H1 (cell line): ENCODE data around the gene RFX1. TPM values are rescaled to one million over a fixed set of nuclear protein-coding genes. Genes with fewer than 3 reads are reported as not detected.

Experiments used
- EZH2 ChIP-seq: fragments of 200-600 bp; sonication (generic); IDR thresholded peaks from 2 replicates; pipeline ENCODE4 v1.7.1; 2012; ENCODE audit warnings: low read depth, mild to moderate bottlenecking, moderate library complexity, low read length, inconsistent platforms; ENCODE audit not compliant: severe bottlenecking
- HDAC6 ChIP-seq: IDR thresholded peaks from one replicate; pipeline ENCODE4 v1.7.1; 2012; ENCODE audit warnings: low read depth, mild to moderate bottlenecking, inconsistent platforms, low read length, moderate library complexity
- SP4 ChIP-seq: IDR thresholded peaks from 2 replicates; pipeline ENCODE4 v1.6.1; 2012; ENCODE audit warnings: low read length, inconsistent platforms
- SRF ChIP-seq: IDR thresholded peaks from 2 replicates; pipeline ENCODE4 v1.6.1; 2011; ENCODE audit warnings: mild to moderate bottlenecking, low read depth, low read length, moderate library complexity
- TAF1 ChIP-seq: IDR thresholded peaks from 2 replicates; pipeline ENCODE4 v1.6.1; 2011; ENCODE audit warnings: mild to moderate bottlenecking, low read depth, low read length
- TEAD4 ChIP-seq: IDR thresholded peaks from 2 replicates; pipeline ENCODE4 v1.6.1; 2012; ENCODE audit warnings: low read depth, low read length, inconsistent platforms, mixed read lengths
- YY1 ChIP-seq: IDR thresholded peaks from 2 replicates; pipeline ENCODE4 v1.6.1; 2011; ENCODE audit warnings: low read depth, mild to moderate bottlenecking, low read length
- ZNF274 ChIP-seq: IDR thresholded peaks from 2 replicates; pipeline ENCODE4 v1.7.0; 2012; ENCODE audit warnings: low read length, borderline replicate concordance; ENCODE audit errors: extremely low read depth
- polyA plus RNA-seq, 7 experiments: library from polyadenylated mRNA; depleted of rRNA in 3 of 7; stranded (reverse) in 5 of 7; unstranded in 2 of 7; fragments of >200 nt in 5 of 7; fragments of 200-250 nt in 2 of 7; gene quantifications; 1 replicate in 5 of 7; 2 replicates in 1 of 7; 4 replicates in 1 of 7; pipeline versions ENCODE4 v1.2.1 to v1.2.3, GENCODE V29; 2011 to 2013; ENCODE audit warnings: missing spikeins in 2 of 7, mixed read lengths in 2 of 7
- total RNA-seq: library from RNA; stranded (reverse); fragmentation: NEBNext Ultra II Directional; extraction: Animal tissue kit (Norgen Biotek cat#: 25700); gene quantifications from 2 replicates; pipeline ENCODE4 v1.2.1, GENCODE V29; 2021
- TF ChIP-seq, protein P1 (sequence below): fragments of 300-600 bp; sonication (generic); IDR thresholded peaks from 2 replicates; pipeline ENCODE4 v1.7.1; 2012; ENCODE audit warnings: low read length, moderate library complexity, mild to moderate bottlenecking, inconsistent platforms; ENCODE audit not compliant: insufficient replicate concordance

Gene RFX1
- total and polyA plus RNA-seq, 2 of the 8 experiments (the other 6 are each of a cell fraction or from before 2014, with no cell fraction given) = 4.9 to 17.0 TPM

DNA sequence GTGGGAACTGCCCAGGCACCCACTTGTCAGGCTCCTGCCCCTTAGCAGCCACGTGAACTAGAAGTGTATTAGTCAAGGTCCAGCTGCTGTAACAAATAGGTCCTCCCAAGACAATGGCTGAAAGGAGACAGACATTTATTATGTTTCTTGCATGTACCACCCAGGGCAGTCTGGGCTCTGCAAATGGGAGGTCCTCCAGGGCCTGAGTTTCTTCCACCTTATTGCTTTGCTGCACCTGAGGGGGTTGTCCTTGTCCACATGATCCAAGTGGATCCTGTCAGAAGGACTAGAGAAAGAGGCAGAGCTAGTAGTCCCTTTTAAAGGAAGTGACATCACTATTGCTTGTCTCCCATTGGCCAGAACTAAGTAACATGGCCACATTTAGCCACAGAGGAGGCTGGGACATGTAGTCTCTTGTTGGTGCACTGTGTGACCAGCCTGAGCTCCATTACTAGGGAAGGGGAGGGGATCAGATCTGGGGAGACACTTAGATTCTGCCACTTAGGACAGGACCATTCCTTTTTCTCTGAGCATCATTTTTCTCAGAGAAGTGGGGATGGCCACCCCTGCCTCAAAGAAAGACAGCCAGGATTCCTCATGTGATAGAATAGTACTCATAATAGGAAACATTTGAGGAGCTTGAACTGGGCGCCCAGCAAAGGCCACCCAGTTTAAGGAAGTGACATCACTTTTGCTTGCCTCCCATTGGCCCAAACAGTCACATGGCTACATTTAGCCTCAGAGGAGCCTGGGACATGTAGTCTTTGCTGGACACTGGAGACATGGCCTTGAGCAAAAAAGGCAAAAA, 85.0 kb downstream of the RFX1 start (continued):
- TF ChIP-seq EZH2 (no peak), HDAC6 (no peak), ZNF274 (no peak), YY1 (peak; percentile 71; the same call in 1 of the 2 replicates), TAF1 (no peak), SP4 (no peak), TEAD4 (no peak), SRF (no peak)
- TF ChIP-seq, protein P1, sequence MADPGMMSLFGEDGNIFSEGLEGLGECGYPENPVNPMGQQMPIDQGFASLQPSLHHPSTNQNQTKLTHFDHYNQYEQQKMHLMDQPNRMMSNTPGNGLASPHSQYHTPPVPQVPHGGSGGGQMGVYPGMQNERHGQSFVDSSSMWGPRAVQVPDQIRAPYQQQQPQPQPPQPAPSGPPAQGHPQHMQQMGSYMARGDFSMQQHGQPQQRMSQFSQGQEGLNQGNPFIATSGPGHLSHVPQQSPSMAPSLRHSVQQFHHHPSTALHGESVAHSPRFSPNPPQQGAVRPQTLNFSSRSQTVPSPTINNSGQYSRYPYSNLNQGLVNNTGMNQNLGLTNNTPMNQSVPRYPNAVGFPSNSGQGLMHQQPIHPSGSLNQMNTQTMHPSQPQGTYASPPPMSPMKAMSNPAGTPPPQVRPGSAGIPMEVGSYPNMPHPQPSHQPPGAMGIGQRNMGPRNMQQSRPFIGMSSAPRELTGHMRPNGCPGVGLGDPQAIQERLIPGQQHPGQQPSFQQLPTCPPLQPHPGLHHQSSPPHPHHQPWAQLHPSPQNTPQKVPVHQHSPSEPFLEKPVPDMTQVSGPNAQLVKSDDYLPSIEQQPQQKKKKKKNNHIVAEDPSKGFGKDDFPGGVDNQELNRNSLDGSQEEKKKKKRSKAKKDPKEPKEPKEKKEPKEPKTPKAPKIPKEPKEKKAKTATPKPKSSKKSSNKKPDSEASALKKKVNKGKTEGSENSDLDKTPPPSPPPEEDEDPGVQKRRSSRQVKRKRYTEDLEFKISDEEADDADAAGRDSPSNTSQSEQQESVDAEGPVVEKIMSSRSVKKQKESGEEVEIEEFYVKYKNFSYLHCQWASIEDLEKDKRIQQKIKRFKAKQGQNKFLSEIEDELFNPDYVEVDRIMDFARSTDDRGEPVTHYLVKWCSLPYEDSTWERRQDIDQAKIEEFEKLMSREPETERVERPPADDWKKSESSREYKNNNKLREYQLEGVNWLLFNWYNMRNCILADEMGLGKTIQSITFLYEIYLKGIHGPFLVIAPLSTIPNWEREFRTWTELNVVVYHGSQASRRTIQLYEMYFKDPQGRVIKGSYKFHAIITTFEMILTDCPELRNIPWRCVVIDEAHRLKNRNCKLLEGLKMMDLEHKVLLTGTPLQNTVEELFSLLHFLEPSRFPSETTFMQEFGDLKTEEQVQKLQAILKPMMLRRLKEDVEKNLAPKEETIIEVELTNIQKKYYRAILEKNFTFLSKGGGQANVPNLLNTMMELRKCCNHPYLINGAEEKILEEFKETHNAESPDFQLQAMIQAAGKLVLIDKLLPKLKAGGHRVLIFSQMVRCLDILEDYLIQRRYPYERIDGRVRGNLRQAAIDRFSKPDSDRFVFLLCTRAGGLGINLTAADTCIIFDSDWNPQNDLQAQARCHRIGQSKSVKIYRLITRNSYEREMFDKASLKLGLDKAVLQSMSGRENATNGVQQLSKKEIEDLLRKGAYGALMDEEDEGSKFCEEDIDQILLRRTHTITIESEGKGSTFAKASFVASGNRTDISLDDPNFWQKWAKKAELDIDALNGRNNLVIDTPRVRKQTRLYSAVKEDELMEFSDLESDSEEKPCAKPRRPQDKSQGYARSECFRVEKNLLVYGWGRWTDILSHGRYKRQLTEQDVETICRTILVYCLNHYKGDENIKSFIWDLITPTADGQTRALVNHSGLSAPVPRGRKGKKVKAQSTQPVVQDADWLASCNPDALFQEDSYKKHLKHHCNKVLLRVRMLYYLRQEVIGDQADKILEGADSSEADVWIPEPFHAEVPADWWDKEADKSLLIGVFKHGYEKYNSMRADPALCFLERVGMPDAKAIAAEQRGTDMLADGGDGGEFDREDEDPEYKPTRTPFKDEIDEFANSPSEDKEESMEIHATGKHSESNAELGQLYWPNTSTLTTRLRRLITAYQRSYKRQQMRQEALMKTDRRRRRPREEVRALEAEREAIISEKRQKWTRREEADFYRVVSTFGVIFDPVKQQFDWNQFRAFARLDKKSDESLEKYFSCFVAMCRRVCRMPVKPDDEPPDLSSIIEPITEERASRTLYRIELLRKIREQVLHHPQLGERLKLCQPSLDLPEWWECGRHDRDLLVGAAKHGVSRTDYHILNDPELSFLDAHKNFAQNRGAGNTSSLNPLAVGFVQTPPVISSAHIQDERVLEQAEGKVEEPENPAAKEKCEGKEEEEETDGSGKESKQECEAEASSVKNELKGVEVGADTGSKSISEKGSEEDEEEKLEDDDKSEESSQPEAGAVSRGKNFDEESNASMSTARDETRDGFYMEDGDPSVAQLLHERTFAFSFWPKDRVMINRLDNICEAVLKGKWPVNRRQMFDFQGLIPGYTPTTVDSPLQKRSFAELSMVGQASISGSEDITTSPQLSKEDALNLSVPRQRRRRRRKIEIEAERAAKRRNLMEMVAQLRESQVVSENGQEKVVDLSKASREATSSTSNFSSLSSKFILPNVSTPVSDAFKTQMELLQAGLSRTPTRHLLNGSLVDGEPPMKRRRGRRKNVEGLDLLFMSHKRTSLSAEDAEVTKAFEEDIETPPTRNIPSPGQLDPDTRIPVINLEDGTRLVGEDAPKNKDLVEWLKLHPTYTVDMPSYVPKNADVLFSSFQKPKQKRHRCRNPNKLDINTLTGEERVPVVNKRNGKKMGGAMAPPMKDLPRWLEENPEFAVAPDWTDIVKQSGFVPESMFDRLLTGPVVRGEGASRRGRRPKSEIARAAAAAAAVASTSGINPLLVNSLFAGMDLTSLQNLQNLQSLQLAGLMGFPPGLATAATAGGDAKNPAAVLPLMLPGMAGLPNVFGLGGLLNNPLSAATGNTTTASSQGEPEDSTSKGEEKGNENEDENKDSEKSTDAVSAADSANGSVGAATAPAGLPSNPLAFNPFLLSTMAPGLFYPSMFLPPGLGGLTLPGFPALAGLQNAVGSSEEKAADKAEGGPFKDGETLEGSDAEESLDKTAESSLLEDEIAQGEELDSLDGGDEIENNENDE = no peak
- TF ChIP-seq, all 59 proteins: peak for 6
